OCI-LY1 (cell line): ENCODE results near the gene DRC3.

ENCODE experiments used
- H2AFZ ChIP-seq: fragments of 200-600 bp; sonication (generic), shearing (Covaris generic); 2 replicates; pipeline ENCODE4 v1.6.0; 2014; ENCODE audit warnings: antibody characterized with exemption, mild to moderate bottlenecking, low read length
- H3F3A ChIP-seq: fragments of 200-600 bp; sonication (generic), shearing (Covaris generic); 2 replicates; pipeline ENCODE4 v1.6.0; 2014; ENCODE audit warnings: mild to moderate bottlenecking, antibody characterized with exemption, low read length, moderate library complexity; ENCODE audit not compliant: insufficient read depth
- H3K27ac ChIP-seq: fragments of 200-600 bp; sonication (generic); 2 replicates; pipeline ENCODE4 v1.5.1; 2014; ENCODE audit warnings: low read length, mixed run types, mild to moderate bottlenecking, low read depth; ENCODE audit not compliant: poor library complexity, severe bottlenecking
- H3K27me3 ChIP-seq: fragments of 200-600 bp; sonication (generic); 2 replicates; pipeline ENCODE4 v1.6.0; 2014; ENCODE audit warnings: antibody characterized with exemption, mild to moderate bottlenecking, low read length, moderate library complexity; ENCODE audit not compliant: insufficient read depth
- H3K36me3 ChIP-seq: fragments of 200-600 bp; sonication (generic); 2 replicates; pipeline ENCODE4 v1.6.1; 2014; ENCODE audit warnings: mild to moderate bottlenecking, antibody characterized with exemption, low read length, moderate library complexity, mixed read lengths; ENCODE audit not compliant: insufficient read depth
- H3K4me1 ChIP-seq: fragments of 200-600 bp; sonication (generic); 2 replicates; pipeline ENCODE4 v1.5.1; 2014; ENCODE audit warnings: mild to moderate bottlenecking, low read length, moderate library complexity; ENCODE audit not compliant: insufficient read depth, severe bottlenecking
- H3K4me2 ChIP-seq: fragments of 200-600 bp; sonication (generic), shearing (Covaris generic); 2 replicates; pipeline ENCODE4 v1.6.1; 2014; ENCODE audit warnings: low read length
- H3K4me3 ChIP-seq: fragments of 200-600 bp; sonication (generic); 2 replicates; pipeline ENCODE4 v1.5.1; 2014; ENCODE audit warnings: low read length, low read depth, mild to moderate bottlenecking, mixed read lengths; ENCODE audit not compliant: poor library complexity, severe bottlenecking
- H3K79me2 ChIP-seq: fragments of 200-600 bp; shearing (Covaris generic); 2 replicates; pipeline ENCODE4 v1.6.1; 2016; ENCODE audit warnings: mixed run types, low read length, mixed read lengths; ENCODE audit not compliant: insufficient read depth
- H3K9ac ChIP-seq: fragments of 200-600 bp; sonication (generic), shearing (Covaris generic); 2 replicates; pipeline ENCODE4 v1.6.1; 2014; ENCODE audit warnings: mild to moderate bottlenecking, low read length, mixed read lengths
- H3K9me2 ChIP-seq: fragments of 200-600 bp; sonication (generic), shearing (Covaris generic); 2 replicates; pipeline ENCODE4 v1.6.1; 2014; ENCODE audit warnings: low read depth, mild to moderate bottlenecking, low read length, mixed read lengths
- H3K9me3 ChIP-seq: fragments of 200-600 bp; shearing (Covaris generic); 2 replicates; pipeline ENCODE4 v1.6.1; 2014; ENCODE audit warnings: low read length, mixed read lengths
- H4K20me1 ChIP-seq: fragments of 200-600 bp; sonication (generic), shearing (Covaris generic); 2 replicates; pipeline ENCODE4 v1.6.0; 2016; ENCODE audit warnings: mild to moderate bottlenecking, low read length; ENCODE audit not compliant: insufficient read depth
- EZH2 ChIP-seq: fragments of 200-600 bp; sonication (generic), shearing (Covaris generic); IDR thresholded peaks from 2 replicates; pipeline ENCODE4 v1.8.0; 2017; ENCODE audit warnings: borderline replicate concordance, mixed run types, mild to moderate bottlenecking, antibody characterized with exemption, low read length, moderate library complexity, mixed read lengths
- TF ChIP-seq, protein P1 (sequence below): fragments of 200-600 bp; sonication (generic), shearing (Covaris generic); IDR thresholded peaks from 2 replicates; pipeline ENCODE4 v1.5.1; 2017; ENCODE audit warnings: mild to moderate bottlenecking, antibody characterized with exemption, low read length, moderate library complexity, mixed read lengths

The DRC3 gene

DNA sequence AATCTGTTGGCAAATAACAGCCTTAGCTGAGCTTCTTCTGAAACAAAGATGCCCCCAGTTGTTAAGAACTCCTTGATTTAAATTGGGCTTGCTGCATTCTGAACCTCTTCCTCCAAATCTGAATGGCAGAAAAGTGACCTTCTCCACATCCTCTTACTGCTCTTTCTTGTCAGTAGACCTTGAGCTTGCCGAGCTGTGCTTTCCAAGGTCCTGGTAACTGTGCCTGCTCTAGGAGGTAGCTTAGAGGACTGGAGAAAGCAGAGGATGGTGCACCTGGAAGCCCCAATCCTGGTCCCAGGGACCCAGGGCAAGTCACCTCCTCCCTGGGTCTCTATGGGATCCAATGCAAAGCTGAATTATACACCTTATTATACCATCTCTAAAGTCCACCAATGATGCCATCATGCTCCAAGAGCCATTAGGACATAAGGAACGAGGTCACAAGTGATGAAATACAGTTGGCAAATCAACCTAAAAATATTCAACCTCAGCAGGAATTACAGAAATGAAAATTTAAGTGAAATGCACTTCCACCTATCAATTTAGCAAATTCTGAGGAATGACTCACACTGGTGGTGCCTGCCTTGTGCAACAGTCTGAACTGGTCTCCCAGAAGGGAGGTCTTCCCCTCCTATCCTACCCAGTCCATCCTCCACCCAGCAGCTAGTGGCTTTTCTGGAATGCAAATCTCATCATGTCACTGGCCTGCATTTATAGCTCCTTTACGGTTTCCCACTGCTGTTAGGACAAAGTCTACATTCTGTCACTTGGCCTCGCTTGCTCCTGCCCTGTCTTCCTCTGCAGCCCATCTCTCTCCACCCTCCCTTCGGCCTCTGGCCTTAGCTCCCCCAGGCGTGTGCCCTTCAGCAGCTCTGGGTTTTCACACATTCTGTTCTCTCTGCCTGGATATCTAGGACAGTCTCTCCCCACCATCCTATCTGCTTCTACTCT, 37.1 kb upstream of the DRC3 start:
- Histone ChIP-seq H3K27me3 (no peaks in the 10 kb centered on the region), H3K36me3 (no peaks in the 10 kb centered on the region), H3K9ac (no peak overlapping the region), H4K20me1 (no peaks in the 10 kb centered on the region), H3K9me2 (no peaks in the 10 kb centered on the region), H3F3A (no peaks in the 10 kb centered on the region), H3K4me1 (no peaks in the 10 kb centered on the region), H3K27ac (no peak overlapping the region), H2AFZ (no peak overlapping the region), H3K4me3 (no peak overlapping the region), H3K4me2 (no peak overlapping the region), H3K9me3 (no peaks in the 10 kb centered on the region), H3K79me2 (no peaks in the 10 kb centered on the region)
- TF ChIP-seq EZH2: no peak
- TF ChIP-seq, protein P1, sequence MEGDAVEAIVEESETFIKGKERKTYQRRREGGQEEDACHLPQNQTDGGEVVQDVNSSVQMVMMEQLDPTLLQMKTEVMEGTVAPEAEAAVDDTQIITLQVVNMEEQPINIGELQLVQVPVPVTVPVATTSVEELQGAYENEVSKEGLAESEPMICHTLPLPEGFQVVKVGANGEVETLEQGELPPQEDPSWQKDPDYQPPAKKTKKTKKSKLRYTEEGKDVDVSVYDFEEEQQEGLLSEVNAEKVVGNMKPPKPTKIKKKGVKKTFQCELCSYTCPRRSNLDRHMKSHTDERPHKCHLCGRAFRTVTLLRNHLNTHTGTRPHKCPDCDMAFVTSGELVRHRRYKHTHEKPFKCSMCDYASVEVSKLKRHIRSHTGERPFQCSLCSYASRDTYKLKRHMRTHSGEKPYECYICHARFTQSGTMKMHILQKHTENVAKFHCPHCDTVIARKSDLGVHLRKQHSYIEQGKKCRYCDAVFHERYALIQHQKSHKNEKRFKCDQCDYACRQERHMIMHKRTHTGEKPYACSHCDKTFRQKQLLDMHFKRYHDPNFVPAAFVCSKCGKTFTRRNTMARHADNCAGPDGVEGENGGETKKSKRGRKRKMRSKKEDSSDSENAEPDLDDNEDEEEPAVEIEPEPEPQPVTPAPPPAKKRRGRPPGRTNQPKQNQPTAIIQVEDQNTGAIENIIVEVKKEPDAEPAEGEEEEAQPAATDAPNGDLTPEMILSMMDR: no peak

DNA sequence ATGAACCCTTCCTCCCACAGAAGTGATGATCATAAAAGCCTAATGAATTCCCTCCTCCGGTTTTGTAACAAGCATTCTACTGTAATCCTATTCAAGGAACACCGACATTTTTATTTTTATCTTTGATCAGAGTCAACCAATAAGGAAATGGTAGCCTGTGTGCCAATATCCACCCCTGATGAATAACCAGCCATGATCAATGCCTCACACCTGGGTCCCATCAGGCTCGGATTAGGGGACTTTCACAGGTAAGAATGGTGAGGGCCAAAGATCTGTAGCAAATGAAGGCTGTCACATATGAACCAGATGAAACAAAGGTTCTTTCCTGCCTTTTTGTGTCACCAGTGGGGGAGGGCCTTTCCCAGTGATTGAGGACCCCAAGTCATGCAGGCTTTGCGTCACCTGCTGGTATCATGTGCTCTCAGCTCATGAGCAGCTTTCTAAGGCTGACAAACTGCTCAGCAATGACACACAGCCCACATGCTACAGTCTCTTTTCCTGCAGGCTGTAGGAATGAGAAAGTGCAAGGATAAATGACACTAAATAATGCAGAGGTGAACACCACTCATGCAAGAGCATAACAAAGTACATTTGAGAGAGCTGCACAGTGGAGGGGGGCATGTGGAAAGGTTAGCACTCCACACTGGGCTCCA, 35.3 kb upstream of the DRC3 start:
- Histone ChIP-seq H3K27ac (no peak overlapping the region), H3K36me3 (no peaks in the 10 kb centered on the region), H2AFZ (no peak overlapping the region), H4K20me1 (no peaks in the 10 kb centered on the region), H3K4me2 (no peak overlapping the region), H3F3A (no peaks in the 10 kb centered on the region), H3K27me3 (no peaks in the 10 kb centered on the region), H3K4me3 (no peak overlapping the region), H3K4me1 (no peaks in the 10 kb centered on the region), H3K79me2 (no peaks in the 10 kb centered on the region), H3K9ac (no peak overlapping the region), H3K9me2 (no peaks in the 10 kb centered on the region), H3K9me3 (no peaks in the 10 kb centered on the region)
- no peak for TF ChIP-seq EZH2
- TF ChIP-seq, protein P1: no peak

DNA sequence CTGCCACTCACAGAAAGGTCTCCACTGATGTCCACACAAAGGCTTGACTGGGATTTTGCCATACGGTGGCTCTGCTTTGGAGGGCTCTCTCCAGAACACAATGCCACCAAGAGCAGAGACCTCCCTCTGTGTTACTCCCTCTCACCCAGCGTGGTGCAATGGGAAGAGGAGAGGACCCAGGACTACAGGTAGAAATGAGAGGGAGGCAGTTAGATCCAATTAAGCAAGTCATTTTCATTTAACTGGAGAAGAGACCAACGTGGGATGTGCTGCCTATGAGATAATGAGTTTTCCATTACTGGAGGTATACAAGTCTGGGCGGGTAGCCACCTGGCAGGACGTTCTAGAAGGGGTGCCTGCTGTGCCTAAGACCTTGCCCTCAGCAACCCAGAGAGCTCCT, 34.7 kb upstream of the DRC3 start:
- H3K4me2 ChIP-seq: no peak overlapping the region
- no peak overlapping the region for H3K27ac ChIP-seq
- no peaks in the 10 kb centered on the region for H3K36me3 ChIP-seq
- no peak overlapping the region for H3K4me3 ChIP-seq
- H3K9me2 ChIP-seq: no peaks in the 10 kb centered on the region
- no peaks in the 10 kb centered on the region for H3K27me3 ChIP-seq
- no peak overlapping the region for H3K9ac ChIP-seq
- no peak for TF ChIP-seq EZH2
- TF ChIP-seq, protein P1: no peak
- no peaks in the 10 kb centered on the region for H3F3A ChIP-seq
- H3K79me2 ChIP-seq: no peaks in the 10 kb centered on the region
- no peaks in the 10 kb centered on the region for H3K4me1 ChIP-seq
- no peaks in the 10 kb centered on the region for H3K9me3 ChIP-seq
- no peak overlapping the region for H2AFZ ChIP-seq
- no peaks in the 10 kb centered on the region for H4K20me1 ChIP-seq
